HL-60 (cell line): ENCODE results near the gene EIF4E1B.

ENCODE experiments used
- DNase-seq, 2 experiments: peaks; one replicate each; pipeline ENCODE4 v3.0.0-alpha.2; 2010 to 2020; ENCODE audit warnings: low read depth in 1 of 2, low spot score in 1 of 2
- H3K27ac ChIP-seq: fragments of 250-450 bp; sonication (Bioruptor Pico); replicated peaks from 2 replicates; pipeline ENCODE4 v1.5.1; 2020; ENCODE audit warnings: mild to moderate bottlenecking, moderate library complexity
- H3K27me3 ChIP-seq: fragments of 250-450 bp; sonication (Bioruptor Pico); 2 replicates; pipeline ENCODE4 v1.5.1; 2021; ENCODE audit warnings: mild to moderate bottlenecking, moderate library complexity; ENCODE audit not compliant: insufficient read depth, poor library complexity, severe bottlenecking
- H3K4me3 ChIP-seq: replicated peaks from 2 replicates; pipeline ENCODE4 v1.5.1; 2011; ENCODE audit warnings: mild to moderate bottlenecking, control low read depth, low read length; ENCODE audit not compliant: insufficient read depth
- CTCF ChIP-seq: IDR thresholded peaks from one replicate; pipeline ENCODE4 v1.5.1; 2011; ENCODE audit warnings: low read length, control low read depth, inconsistent platforms; ENCODE audit not compliant: insufficient read depth
- GABPA ChIP-seq: IDR thresholded peaks from 2 replicates; pipeline ENCODE4 v1.6.1; 2012; ENCODE audit warnings: low read depth
- POLR2AphosphoS5 ChIP-seq: IDR thresholded peaks from 2 replicates; pipeline ENCODE4 v1.6.1; 2012; ENCODE audit warnings: low read depth
- REST ChIP-seq: IDR thresholded peaks from 2 replicates; pipeline ENCODE4 v1.6.1; 2012; ENCODE audit warnings: low read depth; ENCODE audit not compliant: insufficient replicate concordance
- SPI1 ChIP-seq: IDR thresholded peaks from 2 replicates; pipeline ENCODE4 v1.6.1; 2012; ENCODE audit warnings: low read depth, mild to moderate bottlenecking, borderline replicate concordance

Gene EIF4E1B

GRCh38 chr5:176658817-176659511 is 28.5 kb downstream of the EIF4E1B start:
- peak overlapping the region; percentile 4 for H3K4me3 ChIP-seq
- no peak for DNase-seq
- H3K27me3 ChIP-seq = no peaks in the 10 kb centered on the region
- H3K27ac ChIP-seq = no peak overlapping the region
- TF ChIP-seq SPI1 = no peak
- no peak for TF ChIP-seq POLR2AphosphoS5
- TF ChIP-seq CTCF = no peak
- TF ChIP-seq GABPA = no peak
- no peak for TF ChIP-seq REST

GRCh38 chr5:176659512-176659839 is 29.0 kb downstream of the EIF4E1B start:
- no peak for TF ChIP-seq REST
- no peak for TF ChIP-seq POLR2AphosphoS5
- no peak for TF ChIP-seq CTCF
- no peak for TF ChIP-seq GABPA
- no peak for TF ChIP-seq SPI1
- H3K27me3 ChIP-seq = no peaks in the 10 kb centered on the region
- DNase-seq = no peak
- no peak overlapping the region for H3K27ac ChIP-seq
- H3K4me3 ChIP-seq = no peak overlapping the region

GRCh38 chr5:176659860-176660461 is 29.5 kb downstream of the EIF4E1B start:
- Histone ChIP-seq H3K27me3 (peaks cover 1% of the 10 kb centered on the region), H3K27ac (no peak overlapping the region), H3K4me3 (no peak overlapping the region)
- DNase-seq = no peak
- no peak for TF ChIP-seq GABPA
- no peak for TF ChIP-seq POLR2AphosphoS5
- TF ChIP-seq SPI1 = no peak
- TF ChIP-seq CTCF = no peak
- no peak for TF ChIP-seq REST
